Subcutaneous abdominal adipose tissue (tissue), 5 donors: Measurements from ENCODE around the gene MORN1.

ENCODE experiments used
- H3K27ac ChIP-seq: one replicate; pipeline ENCODE4 v1.7.0; 2013; ENCODE audit warnings: low read depth, mild to moderate bottlenecking, inconsistent platforms, low read length, moderate library complexity
- H3K27me3 ChIP-seq, 5 donors: one replicate each; pipeline ENCODE4 v1.7.0; 2013; ENCODE audit warnings: low read length in 5 of 5, inconsistent platforms in 1 of 5; ENCODE audit not compliant: control insufficient read depth in 5 of 5, insufficient read depth in 4 of 5
- H3K36me3 ChIP-seq, 5 donors: one replicate each; pipeline ENCODE4 v1.7.0; 2013; ENCODE audit warnings: low read length in 5 of 5; ENCODE audit not compliant: control insufficient read depth in 5 of 5, insufficient read depth in 5 of 5
- H3K4me1 ChIP-seq, 5 donors: one replicate each; pipeline ENCODE4 v1.7.0; 2013; ENCODE audit warnings: low read length in 5 of 5, mild to moderate bottlenecking in 3 of 5, moderate library complexity in 1 of 5; ENCODE audit not compliant: control insufficient read depth in 5 of 5, insufficient read depth in 5 of 5
- H3K4me3 ChIP-seq, 5 donors: one replicate each; pipeline ENCODE4 v1.7.0; 2013; ENCODE audit warnings: low read length in 5 of 5, low read depth in 1 of 5
- H3K9ac ChIP-seq, 5 donors: one replicate each; pipeline ENCODE4 v1.7.0; 2013; ENCODE audit warnings: low read length in 5 of 5, mild to moderate bottlenecking in 4 of 5, moderate library complexity in 3 of 5
- H3K9me3 ChIP-seq, 5 donors: one replicate each; pipeline ENCODE4 v1.7.0; 2013; ENCODE audit warnings: low read length in 5 of 5; ENCODE audit not compliant: control insufficient read depth in 5 of 5
- donor health status: healthy.
- donor health status: healthy.
- donor health status: healthy.
- donor health status: healthy.
- donor health status: healthy.

Gene MORN1

GRCh38 chr1:2353551-2354438, 37.6 kb downstream of the MORN1 start:
- Histone ChIP-seq H3K36me3 (no peaks in the 10 kb centered on the region), H3K9me3 (no peaks in the 10 kb centered on the region), H3K27me3 (peaks cover 0 to 6% (median 3%) of the 10 kb centered on the region in 5 donors), H3K4me3 (no peak overlapping the region), H3K4me1 (peaks cover 0 to 13% (median 9%) of the 10 kb centered on the region in 5 donors), H3K9ac (no peak overlapping the region), H3K27ac (no peak overlapping the region)

- H3K27ac ChIP-seq: no peak overlapping the region
- no peaks in the 10 kb centered on the region for H3K9me3 ChIP-seq
- H3K9ac ChIP-seq: no peak overlapping the region
- H3K27me3 ChIP-seq: peaks cover 0 to 6% (median 3%) of the 10 kb centered on the region in 5 donors
- H3K36me3 ChIP-seq: no peaks in the 10 kb centered on the region
- peaks cover 0 to 13% (median 9%) of the 10 kb centered on the region in 5 donors for H3K4me1 ChIP-seq
- H3K4me3 ChIP-seq: no peak overlapping the region
Measured at GRCh38 chr1:2352897-2353550, 38.3 kb downstream of the MORN1 start.

DNA sequence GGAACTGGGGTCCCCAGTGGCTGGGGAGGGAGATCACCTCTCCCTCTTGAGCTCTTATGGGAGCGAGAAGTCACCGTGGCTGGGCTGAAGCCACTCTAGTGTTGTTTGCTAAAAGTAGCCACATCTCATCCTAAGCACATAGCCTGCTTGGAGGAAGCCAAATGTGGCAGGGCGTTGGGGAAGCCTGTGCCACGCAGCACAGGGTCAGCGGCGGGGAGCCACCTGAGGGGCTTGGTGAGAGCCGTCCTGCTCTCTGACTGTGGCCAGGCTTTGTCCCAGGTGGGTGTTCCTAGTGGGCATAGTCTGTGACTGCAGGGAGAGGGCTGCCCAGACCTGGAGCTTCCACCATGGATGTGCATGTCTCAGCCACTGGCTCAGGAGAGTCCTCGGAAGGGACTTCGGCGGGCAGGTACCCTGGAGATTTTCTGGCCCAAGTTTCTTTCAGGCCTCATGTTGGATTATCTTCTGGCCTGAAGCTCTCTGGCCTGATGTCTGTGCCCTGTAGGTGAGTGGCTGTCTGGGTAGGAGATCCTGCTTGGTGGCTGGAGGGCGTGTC, 38.9 kb downstream of the MORN1 start:
- Histone ChIP-seq H3K9ac (no peak overlapping the region), H3K9me3 (no peaks in the 10 kb centered on the region), H3K4me1 (peaks cover 0 to 13% (median 9%) of the 10 kb centered on the region in 5 donors), H3K4me3 (no peak overlapping the region), H3K27me3 (peaks cover 0 to 6% (median 3%) of the 10 kb centered on the region in 5 donors), H3K36me3 (no peaks in the 10 kb centered on the region), H3K27ac (no peak overlapping the region)

- Histone ChIP-seq H3K27me3 (peaks cover 0 to 6% (median 3%) of the 10 kb centered on the region in 5 donors), H3K4me1 (peaks cover 0 to 13% (median 9%) of the 10 kb centered on the region in 5 donors), H3K36me3 (no peaks in the 10 kb centered on the region), H3K4me3 (no peak overlapping the region), H3K9ac (no peak overlapping the region), H3K27ac (no peak overlapping the region), H3K9me3 (no peaks in the 10 kb centered on the region)
Measured at GRCh38 chr1:2351723-2352122, 39.6 kb downstream of the MORN1 start.

DNA sequence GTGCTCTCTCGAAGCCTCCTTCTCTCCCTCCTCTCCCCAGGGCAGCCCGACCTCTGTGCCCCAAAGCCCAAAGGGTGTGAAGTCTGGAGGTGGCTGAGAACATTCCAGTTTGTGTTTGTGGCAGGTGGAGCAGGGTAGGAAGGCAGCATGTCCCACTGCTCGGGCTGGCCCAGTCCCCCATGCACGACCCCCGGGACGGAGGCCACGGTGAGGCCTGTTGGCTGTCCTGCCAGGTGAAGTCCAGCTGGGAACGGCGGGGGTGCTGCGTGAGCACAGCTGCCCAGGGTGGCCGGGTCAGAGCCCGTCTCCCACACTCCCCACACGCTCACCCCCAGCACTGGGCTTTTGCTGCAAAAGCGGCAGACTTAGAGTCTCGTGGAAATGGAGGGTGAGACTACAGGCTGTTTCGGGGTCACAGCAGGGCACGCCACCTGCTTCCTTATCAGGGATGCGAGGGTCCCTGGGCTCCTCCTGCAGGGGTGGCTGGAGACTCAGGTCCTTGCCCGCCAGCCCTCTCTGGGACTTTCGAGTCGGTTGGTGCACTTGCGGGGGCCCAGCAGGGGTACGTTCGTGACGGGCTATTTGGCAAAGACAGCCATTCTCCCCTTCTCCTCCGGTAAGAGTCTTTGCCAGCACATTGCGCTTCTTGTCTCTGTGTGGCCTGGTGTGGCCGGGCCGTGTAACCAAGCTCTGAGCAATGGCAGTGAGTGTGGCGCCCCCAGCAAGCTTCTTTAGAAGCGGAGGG, 40.3 kb downstream of the MORN1 start:
- Histone ChIP-seq H3K4me1 (peaks cover 0 to 13% (median 9%) of the 10 kb centered on the region in 5 donors), H3K9ac (no peak overlapping the region), H3K36me3 (no peaks in the 10 kb centered on the region), H3K27me3 (peaks cover 0 to 6% (median 3%) of the 10 kb centered on the region in 5 donors), H3K27ac (no peak overlapping the region), H3K4me3 (no peak overlapping the region), H3K9me3 (no peaks in the 10 kb centered on the region)

DNA sequence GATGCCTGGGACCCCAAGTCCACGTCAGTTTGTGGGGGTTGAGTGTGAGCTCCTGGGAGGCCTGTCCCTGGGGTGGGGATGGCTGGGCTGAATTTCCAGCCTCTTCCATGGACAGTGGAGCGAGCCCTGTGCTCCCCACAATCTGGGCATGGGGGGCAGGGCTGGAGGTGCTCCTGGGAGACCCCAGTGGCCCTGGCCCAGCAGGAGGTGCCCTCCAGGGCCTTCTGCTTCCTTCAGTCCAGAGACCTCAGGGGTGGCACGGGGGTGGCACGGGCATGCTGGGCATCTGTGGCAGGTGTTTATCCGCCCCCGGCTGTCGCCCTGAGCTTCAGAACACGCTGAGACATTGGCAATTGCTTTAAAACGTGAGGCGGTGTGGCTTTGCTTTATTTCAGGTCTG, 40.9 kb downstream of the MORN1 start:
- Histone ChIP-seq H3K27ac (no peak overlapping the region), H3K27me3 (peaks cover 0 to 4% (median 0%) of the 10 kb centered on the region in 5 donors), H3K4me1 (peaks cover 0 to 12% (median 9%) of the 10 kb centered on the region in 5 donors), H3K4me3 (no peak overlapping the region), H3K9ac (no peak overlapping the region), H3K36me3 (no peaks in the 10 kb centered on the region), H3K9me3 (no peaks in the 10 kb centered on the region)

DNA sequence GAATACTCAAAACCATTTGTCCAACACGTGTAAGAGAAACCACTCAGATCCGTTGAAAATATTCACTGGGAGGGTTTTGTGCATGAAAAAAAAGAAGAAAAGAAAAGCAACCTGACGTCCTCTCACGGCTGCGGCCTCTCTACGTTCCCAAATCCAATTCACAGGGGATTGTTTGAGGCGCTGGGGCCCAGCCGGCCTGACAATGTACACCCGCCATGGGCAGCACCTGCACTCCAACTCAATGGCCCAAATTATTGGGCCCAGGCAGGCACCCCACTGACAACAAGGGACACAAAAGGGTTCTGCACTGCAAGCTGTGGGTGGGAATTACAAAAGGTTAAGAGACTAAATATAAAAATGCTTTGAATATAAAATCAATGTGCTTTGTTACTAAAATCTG, 41.5 kb downstream of the MORN1 start:
- Histone ChIP-seq H3K4me3 (no peak overlapping the region), H3K27ac (no peak overlapping the region), H3K4me1 (peaks cover 0 to 10% (median 9%) of the 10 kb centered on the region in 5 donors), H3K9ac (no peak overlapping the region), H3K9me3 (no peaks in the 10 kb centered on the region), H3K27me3 (no peaks in the 10 kb centered on the region), H3K36me3 (no peaks in the 10 kb centered on the region)

GRCh38 chr1:2348346-2349325, 42.7 kb downstream of the MORN1 start:
- no peak overlapping the region for H3K9ac ChIP-seq
- H3K27ac ChIP-seq: no peak overlapping the region
- peaks cover 0 to 9% (median 7%) of the 10 kb centered on the region in 5 donors for H3K4me1 ChIP-seq
- H3K9me3 ChIP-seq: no peaks in the 10 kb centered on the region
- no peaks in the 10 kb centered on the region for H3K36me3 ChIP-seq
- no peaks in the 10 kb centered on the region for H3K27me3 ChIP-seq
- H3K4me3 ChIP-seq: no peak overlapping the region

DNA sequence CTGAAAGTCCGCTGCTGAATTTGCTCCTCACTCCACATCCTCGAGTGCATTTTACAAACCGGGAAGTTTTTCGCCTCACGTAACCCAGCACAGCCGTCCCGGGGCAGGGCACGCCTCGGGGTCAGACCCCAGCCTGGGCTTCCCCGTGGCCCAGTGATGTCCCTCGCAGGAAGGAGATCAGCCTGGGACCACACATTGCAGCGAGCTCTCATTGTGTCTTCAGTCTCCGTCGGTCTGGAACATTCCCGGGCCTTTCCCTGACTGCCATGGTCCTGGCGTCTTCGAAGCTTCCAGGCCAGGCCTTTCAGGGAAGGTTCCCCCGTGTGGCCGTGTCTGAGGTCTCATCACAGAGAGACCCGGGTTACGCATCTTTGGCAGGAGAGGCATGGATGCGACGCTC, 43.5 kb downstream of the MORN1 start:
- H3K4me3 ChIP-seq: no peak overlapping the region
- H3K27ac ChIP-seq: no peak overlapping the region
- H3K9me3 ChIP-seq: no peaks in the 10 kb centered on the region
- H3K36me3 ChIP-seq: no peaks in the 10 kb centered on the region
- H3K4me1 ChIP-seq: peaks cover 0 to 3% (median 2%) of the 10 kb centered on the region in 5 donors
- H3K27me3 ChIP-seq: no peaks in the 10 kb centered on the region
- no peak overlapping the region for H3K9ac ChIP-seq
